ENCODE results near the gene CXCL13.
"Not testable (repeated sequence)": the region's sequence is repeated elsewhere in the genome, so short reads cannot be mapped to it uniquely, and the experiment has no call there.

GRCh38 chr4:77561720-77562119 is 43.9 kb upstream of the CXCL13 start:
- not testable (repeated sequence) for TF ChIP-seq CTCF (IDR thresholded peaks at IDR 0.05; ENCODE audit: insufficient read depth, low read length, poor library complexity, severe bottlenecking); EZH2phosphoT487 (conservative IDR thresholded peaks at IDR 0.05; ENCODE audit: low read length)
